ENCODE measurements around the gene ZNF708. TPM values are rescaled to one million over a fixed set of nuclear protein-coding genes. Genes with fewer than 3 reads are reported as not detected.
A peak's percentile ranks its signal among the peaks of the same experiment; 100 is the strongest.

The ZNF708 gene
- total and polyA plus RNA-seq, 3 donors from 2014 or later, result 2.1 to 21.2 (median 17.2) TPM

GRCh38 chr19:21335721-21336120 is 6.5 kb upstream of the ZNF708 start:
- WGBS, 2 donors, result 50 to 58% methylated on average over 2 of the region's 2 CpGs
- TF ChIP-seq CTCF (IDR thresholded peaks at IDR 0.05) (peak in 1 of 3 experiments; percentile 6), POLR2A (IDR thresholded peaks at IDR 0.05) (no peak)
- H3K9me3 ChIP-seq, result no peaks in the 10 kb centered on the region

GRCh38 chr19:21328406-21328805 is 804 bp downstream of the ZNF708 start:
- H3K4me1 ChIP-seq, result no peaks in the 10 kb centered on the region
- no peaks in the 10 kb centered on the region for H3K9me3 ChIP-seq
- TF ChIP-seq POLR2A (IDR thresholded peaks at IDR 0.05) (no peak), CTCF (IDR thresholded peaks at IDR 0.05) (no peak)
- H3K4me3 ChIP-seq, result peak overlapping the region; percentile 71 to 90
- H3K27me3 ChIP-seq, result no peaks in the 10 kb centered on the region
- peak; percentile 23 for DNase-seq
- 3 to 7% methylated on average over 6 of the region's 6 CpGs for WGBS, 2 donors
- H3K27ac ChIP-seq, result peak overlapping the region; percentile 88 to 92
- H3K36me3 ChIP-seq (ENCODE audit: low read depth, missing control alignments), result no peaks in the 10 kb centered on the region
- intact Hi-C loops (cut with DNase I; ENCODE audit: low total_unique reads), result no loop called here

More at GRCh38 chr19:21335721-21336120, 6.5 kb upstream of the ZNF708 start:
- intact Hi-C loops (cut with DNase I; ENCODE audit: low total_unique reads), result no loop called here
- no peak for DNase-seq
- Histone ChIP-seq H3K4me3 (no peak overlapping the region), H3K4me1 (no peaks in the 10 kb centered on the region), H3K36me3 (ENCODE audit: low read depth, missing control alignments) (no peaks in the 10 kb centered on the region), H3K27me3 (no peaks in the 10 kb centered on the region), H3K27ac (no peak overlapping the region)

GRCh38 chr19:21326169-21326568 is 3.0 kb downstream of the ZNF708 start:
- no peaks in the 10 kb centered on the region for H3K36me3 ChIP-seq (ENCODE audit: low read depth, missing control alignments)
- TF ChIP-seq CTCF (IDR thresholded peaks at IDR 0.05) (no peak), POLR2A (IDR thresholded peaks at IDR 0.05) (no peak)
- H3K4me1 ChIP-seq, result peaks cover 7% of the 10 kb centered on the region

GRCh38 chr19:21323000-21323399 is 6.2 kb downstream of the ZNF708 start:
- Histone ChIP-seq H3K27ac (peak overlapping the region; percentile 75 to 79), H3K4me3 (no peak overlapping the region), H3K27me3 (no peaks in the 10 kb centered on the region), H3K4me1 (peaks cover 7% of the 10 kb centered on the region), H3K36me3 (ENCODE audit: low read depth, missing control alignments) (no peaks in the 10 kb centered on the region), H3K9me3 (no peaks in the 10 kb centered on the region)
- DNase-seq, result no peak
- intact Hi-C loops (cut with DNase I; ENCODE audit: low total_unique reads), result no loop called here
- 37 to 40% methylated on average over 2 of the region's 2 CpGs for WGBS, 2 donors
- TF ChIP-seq CTCF (IDR thresholded peaks at IDR 0.05), result no peak
- TF ChIP-seq POLR2A (IDR thresholded peaks at IDR 0.05), result no peak

More at GRCh38 chr19:21326169-21326568, 3.0 kb downstream of the ZNF708 start:
- Histone ChIP-seq H3K27me3 (no peaks in the 10 kb centered on the region), H3K9me3 (no peaks in the 10 kb centered on the region), H3K27ac (no peak overlapping the region), H3K4me3 (no peak overlapping the region)
- 70 to 92% methylated on average over 2 of the region's 2 CpGs for WGBS, 2 donors
- intact Hi-C loops (cut with DNase I; ENCODE audit: low total_unique reads), result no loop called here
- no peak for DNase-seq

GRCh38 chr19:21322528-21322927 is 6.7 kb downstream of the ZNF708 start:
- intact Hi-C loops (cut with DNase I; ENCODE audit: low total_unique reads), result no loop called here
- peak overlapping the region; percentile 75 to 79 for H3K27ac ChIP-seq
- H3K36me3 ChIP-seq (ENCODE audit: low read depth, missing control alignments), result no peaks in the 10 kb centered on the region
- no peaks in the 10 kb centered on the region for H3K9me3 ChIP-seq
- DNase-seq, result peak; percentile 75
- WGBS, 2 donors, result 45 to 66% methylated on average over 8 of the region's 8 CpGs
- H3K27me3 ChIP-seq, result no peaks in the 10 kb centered on the region
- no peak overlapping the region for H3K4me3 ChIP-seq
- TF ChIP-seq POLR2A (IDR thresholded peaks at IDR 0.05) (no peak), CTCF (IDR thresholded peaks at IDR 0.05) (no peak)
- peaks cover 7% of the 10 kb centered on the region for H3K4me1 ChIP-seq
